Gastroesophageal sphincter (tissue), 3 donors: Measurements from ENCODE around the gene ARRDC5.

Experiments used
- POLR2AphosphoS5 ChIP-seq: sonication (generic); formaldehyde crosslinking; IDR thresholded peaks from one replicate; pipeline ENCODE4 v1.6.1; 2017; ENCODE audit warnings: antibody characterized with exemption
- TF ChIP-seq, protein P1 (sequence below), 4 experiments: fragments of 200-600 bp in 2 of 4; fragments of 450-650 bp in 2 of 4; sonication (generic) in 1 of 4; IDR thresholded peaks; one replicate each; pipeline ENCODE4 v1.5.1; 2017 to 2019; ENCODE audit warnings: antibody characterized with exemption in 4 of 4, mild to moderate bottlenecking in 2 of 4, moderate library complexity in 2 of 4

DNA sequence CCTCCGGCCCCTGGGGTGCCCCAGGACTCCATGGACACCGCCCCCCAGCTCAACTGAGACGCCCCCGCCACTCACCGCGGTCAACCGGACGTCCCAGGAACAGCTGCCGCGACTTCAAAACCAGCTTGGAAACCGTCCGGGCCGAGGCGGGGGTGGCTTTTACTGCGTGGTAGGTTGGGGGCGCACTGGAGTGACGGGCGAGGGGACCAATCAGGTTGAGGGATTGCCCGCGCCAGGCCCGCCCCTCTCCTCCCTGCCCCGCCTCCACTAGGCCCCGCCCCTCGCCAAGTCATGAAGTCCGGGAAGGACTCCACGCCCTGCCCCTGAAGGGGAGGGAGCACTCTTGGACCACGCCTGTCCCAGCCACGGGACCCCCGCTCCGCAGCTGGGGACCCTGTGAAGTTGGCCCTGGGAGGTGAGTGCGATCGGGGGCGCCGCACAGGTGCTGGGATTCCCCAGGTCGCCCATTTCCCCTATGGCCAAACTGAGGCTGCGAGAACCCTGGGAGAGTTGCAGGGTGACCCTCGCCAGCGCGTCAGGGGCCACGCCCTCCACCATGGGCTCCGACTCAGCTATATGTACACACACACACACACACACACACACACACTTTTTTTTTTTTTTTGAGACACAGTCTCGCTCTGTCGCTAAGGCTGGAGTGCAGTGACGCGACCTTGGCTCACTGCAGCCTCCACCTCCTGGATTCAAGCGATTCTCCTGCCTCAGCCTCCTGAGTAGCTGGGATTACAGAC lies 35.0 kb downstream of the ARRDC5 start, which contains the start of gene PLIN3:
- TF ChIP-seq, protein P1, sequence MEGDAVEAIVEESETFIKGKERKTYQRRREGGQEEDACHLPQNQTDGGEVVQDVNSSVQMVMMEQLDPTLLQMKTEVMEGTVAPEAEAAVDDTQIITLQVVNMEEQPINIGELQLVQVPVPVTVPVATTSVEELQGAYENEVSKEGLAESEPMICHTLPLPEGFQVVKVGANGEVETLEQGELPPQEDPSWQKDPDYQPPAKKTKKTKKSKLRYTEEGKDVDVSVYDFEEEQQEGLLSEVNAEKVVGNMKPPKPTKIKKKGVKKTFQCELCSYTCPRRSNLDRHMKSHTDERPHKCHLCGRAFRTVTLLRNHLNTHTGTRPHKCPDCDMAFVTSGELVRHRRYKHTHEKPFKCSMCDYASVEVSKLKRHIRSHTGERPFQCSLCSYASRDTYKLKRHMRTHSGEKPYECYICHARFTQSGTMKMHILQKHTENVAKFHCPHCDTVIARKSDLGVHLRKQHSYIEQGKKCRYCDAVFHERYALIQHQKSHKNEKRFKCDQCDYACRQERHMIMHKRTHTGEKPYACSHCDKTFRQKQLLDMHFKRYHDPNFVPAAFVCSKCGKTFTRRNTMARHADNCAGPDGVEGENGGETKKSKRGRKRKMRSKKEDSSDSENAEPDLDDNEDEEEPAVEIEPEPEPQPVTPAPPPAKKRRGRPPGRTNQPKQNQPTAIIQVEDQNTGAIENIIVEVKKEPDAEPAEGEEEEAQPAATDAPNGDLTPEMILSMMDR (IDR thresholded peaks at IDR 0.05): no peak
- TF ChIP-seq POLR2AphosphoS5: peak; percentile 66
